ENCODE data around the gene MYLK2. TPM values are rescaled to one million over a fixed set of nuclear protein-coding genes. Genes with fewer than 3 reads are reported as not detected.

Gene MYLK2
- total and polyA plus RNA-seq, 2 of the 4 experiments (the other 2 are of a cell fraction), result 0.18 to 0.27 TPM

DNA sequence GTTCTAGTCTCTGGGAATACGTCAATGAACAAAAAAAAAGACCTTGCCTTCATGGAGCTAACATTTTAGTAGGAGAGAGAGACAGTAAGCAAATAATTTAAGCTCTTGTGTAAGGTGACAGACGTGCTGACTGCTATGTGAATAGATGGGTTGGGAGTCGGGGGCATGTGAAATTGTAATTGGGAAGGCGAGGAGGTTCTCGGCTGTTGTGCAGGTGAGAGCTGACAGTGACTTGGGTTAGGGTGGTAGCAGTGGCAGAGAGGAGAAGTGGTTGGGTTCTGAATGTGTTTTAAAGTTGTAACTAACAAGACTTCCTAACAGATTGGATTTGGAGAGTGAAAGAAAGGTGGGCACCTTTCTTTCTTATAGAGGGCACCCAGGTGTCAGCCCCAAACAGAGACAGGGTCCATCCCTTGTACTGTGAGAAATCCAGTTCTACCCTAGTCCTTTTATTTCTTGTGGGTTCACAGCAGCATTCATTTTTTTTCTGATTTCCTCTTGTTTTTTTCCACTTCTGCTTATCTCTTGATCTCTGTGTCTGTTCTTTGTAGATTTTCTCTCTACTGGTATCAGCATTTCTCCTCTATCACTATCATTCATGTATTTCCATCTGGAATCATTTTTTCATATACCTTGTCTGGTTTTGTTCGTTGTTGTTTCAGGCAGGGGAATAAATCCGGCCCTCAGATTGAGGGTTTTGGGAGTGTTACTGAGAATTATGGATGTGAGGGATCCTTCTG is 15.4 kb upstream of the MYLK2 start:
- ChIA-PET CTCF (no interaction called here), POLR2A (ENCODE audit: unreplicated experiment) (no interaction called here)
- Histone ChIP-seq H3K9me3 (ENCODE audit: control insufficient read depth, insufficient read depth, low read length) (no peaks in the 10 kb centered on the region), H2BK120ac (ENCODE audit: low read depth, low read length) (no peak overlapping the region), H2AFZ (replicated peaks; ENCODE audit: low read length, poor library complexity) (no peak overlapping the region), H3K9ac (ENCODE audit: low read depth, low read length) (no peak overlapping the region), H2BK15ac (ENCODE audit: low read depth, low read length) (no peak overlapping the region), H3K4me1 (ENCODE audit: control insufficient read depth, insufficient read depth, low read length) (no peaks in the 10 kb centered on the region), H3K27me3 (ENCODE audit: control insufficient read depth, insufficient read depth, low read length) (no peaks in the 10 kb centered on the region), H2BK5ac (ENCODE audit: low read depth, low read length, poor library complexity, severe bottlenecking) (no peak overlapping the region), H2AK5ac (ENCODE audit: low read depth, low read length) (no peak overlapping the region), H3K36me3 (ENCODE audit: control insufficient read depth, insufficient read depth, low read length) (peaks cover 4% of the 10 kb centered on the region), H2AK9ac (replicated peaks; ENCODE audit: low read depth, low read length, poor library complexity) (no peak overlapping the region), H3K79me1 (ENCODE audit: low read depth in 1 of 2, low read length in 2 of 2) (peaks cover 0 to 3% of the 10 kb centered on the region in 2 experiments; a peak in 2 of 4 replicates), H3K4me2 (ENCODE audit: low read depth, low read length) (no peak overlapping the region), H3K27ac (ENCODE audit: insufficient read depth, low read length) (no peak overlapping the region), H3K4me3 (ENCODE audit: insufficient read depth, low read depth, low read length) (no peak overlapping the region), H3K14ac (replicated peaks; ENCODE audit: low read depth, low read length) (no peak overlapping the region), H3K9me1 (ENCODE audit: insufficient read depth, low read length) (peaks cover 3% of the 10 kb centered on the region; the same call in 1 of the 2 replicates), H4K8ac (ENCODE audit: low read depth in 2 of 2, low read length in 2 of 2) (no peak overlapping the region), H3K18ac (ENCODE audit: low read depth, low read length) (no peak overlapping the region), H3K4ac (ENCODE audit: low read depth, low read length) (no peak overlapping the region), H3K23ac (ENCODE audit: low read depth, low read length) (no peak overlapping the region), H4K20me1 (ENCODE audit: insufficient read depth, low read length) (no peaks in the 10 kb centered on the region), H4K5ac (ENCODE audit: low read depth, low read length) (no peak overlapping the region), H4K91ac (ENCODE audit: insufficient read depth, low read depth, low read length) (no peak overlapping the region), H3K56ac (ENCODE audit: extremely low read depth, insufficient read depth, low read length) (no peak overlapping the region), H2BK20ac (ENCODE audit: low read depth, low read length) (no peak overlapping the region)
- TF ChIP-seq MAFK (IDR thresholded peaks at IDR 0.05; ENCODE audit: low read depth, low read length) (no peak), RAD21 (IDR thresholded peaks at IDR 0.05; ENCODE audit: low read length) (no peak), MXI1 (IDR thresholded peaks at IDR 0.05; ENCODE audit: borderline replicate concordance, low read depth, low read length) (no peak), SMC3 (IDR thresholded peaks at IDR 0.05; ENCODE audit: low read depth, low read length) (no peak), MAZ (IDR thresholded peaks at IDR 0.05; ENCODE audit: borderline replicate concordance, low read depth, low read length) (no peak), CHD1 (IDR thresholded peaks at IDR 0.05; ENCODE audit: low read depth, low read length) (no peak), NFE2L2 (IDR thresholded peaks at IDR 0.05; ENCODE audit: low read depth, low read length) (no peak)
- dilution Hi-C loops (cut with HindIII; ENCODE audit: low sequenced_read_pairs, unreplicated experiment), result no loop called here
- in situ Hi-C loops (cut with MboI; ENCODE audit: low sequenced_read_pairs), result no loop called here
- WGBS, 2 experiments (ENCODE audit: extremely low coverage in 2 of 2, insufficient read length in 1 of 2), result 82% methylated on average over 4 of the region's 7 CpGs; no CpG with 5 or more reads in 1 of the 2 experiments
- intact Hi-C loops (cut with micrococcal nuclease), result no loop called here
- DNase-seq (no peak), ATAC-seq (ENCODE audit: low read depth) (no peak)
- BruUV-seq (replicated peaks), result no TSS peak

Data from IMR-90 (cell line).